Keratinocyte (primary cell): ENCODE measurements around the gene INPP5K. TPM values are rescaled to one million over a fixed set of nuclear protein-coding genes. Genes with fewer than 3 reads are reported as not detected.

Source experiments
- DNase-seq: peaks from one replicate; pipeline ENCODE4 v3.0.0-alpha.2; 2011; ENCODE audit warnings: low read depth, missing footprints, low spot score
- FAIRE-seq: peaks from 2 replicates; lab custom pipeline; 2011; peaks lifted over from hg19 to GRCh38; lab: Jason Lieb, UNC
- H2AFZ ChIP-seq: 2 replicates; pipeline ENCODE4 v1.6.0; 2012; ENCODE audit warnings: low read length, control low read depth, inconsistent platforms; ENCODE audit not compliant: control insufficient read depth
- H3K27ac ChIP-seq: 2 replicates; pipeline ENCODE4 v1.5.1; 2011; ENCODE audit warnings: low read length; ENCODE audit not compliant: control insufficient read depth, insufficient read depth
- H3K27me3 ChIP-seq: 3 replicates; pipeline ENCODE4 v1.6.0; 2011; ENCODE audit warnings: low read length; ENCODE audit not compliant: control insufficient read depth, insufficient read depth; ENCODE audit errors: extremely low read depth
- H3K36me3 ChIP-seq, 2 experiments: 2 replicates in 1 of 2; 3 replicates in 1 of 2; pipeline ENCODE4 v1.5.1; 2011; ENCODE audit warnings: low read length in 2 of 2, mild to moderate bottlenecking in 1 of 2; ENCODE audit not compliant: control insufficient read depth in 2 of 2, insufficient read depth in 2 of 2; ENCODE audit errors: extremely low read depth in 1 of 2
- H3K4me1 ChIP-seq: 3 replicates; pipeline ENCODE4 v1.5.1; 2011; ENCODE audit warnings: low read length; ENCODE audit not compliant: control insufficient read depth, insufficient read depth; ENCODE audit errors: extremely low read depth
- H3K4me2 ChIP-seq: 3 replicates; pipeline ENCODE4 v1.6.0; 2011; ENCODE audit warnings: low read depth, low read length; ENCODE audit not compliant: control insufficient read depth, insufficient read depth; ENCODE audit errors: extremely low read depth
- H3K4me3 ChIP-seq, 3 experiments: fragments of 200-600 bp in 1 of 3; sonication (generic) in 1 of 3; 2 replicates in 2 of 3; 3 replicates in 1 of 3; pipeline ENCODE4 v1.5.1; 2011 to 2016; ENCODE audit warnings: low read length in 3 of 3, mild to moderate bottlenecking in 3 of 3, control low read depth in 2 of 3, inconsistent platforms in 1 of 3, low read depth in 1 of 3, mixed read lengths in 1 of 3, mixed run types in 1 of 3, moderate library complexity in 1 of 3; ENCODE audit not compliant: control insufficient read depth in 2 of 3, insufficient read depth in 2 of 3; ENCODE audit errors: extremely low read depth in 1 of 3
- H3K79me2 ChIP-seq: 2 replicates; pipeline ENCODE4 v1.6.0; 2012; ENCODE audit warnings: low read length; ENCODE audit not compliant: control insufficient read depth, insufficient read depth
- H3K9ac ChIP-seq: 3 replicates; pipeline ENCODE4 v1.6.0; 2011; ENCODE audit warnings: low read length; ENCODE audit not compliant: control insufficient read depth, insufficient read depth; ENCODE audit errors: extremely low read depth
- H3K9me1 ChIP-seq: 3 replicates; pipeline ENCODE4 v1.6.0; 2011; ENCODE audit warnings: low read length; ENCODE audit not compliant: control insufficient read depth, insufficient read depth; ENCODE audit errors: extremely low read depth
- H3K9me3 ChIP-seq: 2 replicates; pipeline ENCODE4 v1.5.1; 2012; ENCODE audit warnings: low read depth, low read length; ENCODE audit not compliant: control insufficient read depth
- H4K20me1 ChIP-seq: 3 replicates; pipeline ENCODE4 v1.6.0; 2011; ENCODE audit warnings: low read length; ENCODE audit not compliant: control insufficient read depth, insufficient read depth; ENCODE audit errors: extremely low read depth
- EZH2 ChIP-seq: IDR thresholded peaks from one replicate; pipeline ENCODE4 v1.6.1; 2012; ENCODE audit warnings: inconsistent platforms, mild to moderate bottlenecking, low read length, moderate library complexity
- dilution Hi-C: fragments of 300-500 bp; cut with MboI; formaldehyde crosslinking; loops from one replicate; pipeline ENCODE4 v1.7.0; 2020; ENCODE audit warnings: low sequenced_read_pairs; ENCODE audit not compliant: extremely low pct_ligation_motif_present
- polyA plus RNA-seq, 5 experiments: library from polyadenylated mRNA; depleted of rRNA in 3 of 5; stranded (reverse) in 3 of 5; stranded (forward) in 1 of 5; unstranded in 1 of 5; fragments of >200 nt; gene quantifications; 1 replicate in 1 of 5; 2 replicates in 3 of 5; 3 replicates in 1 of 5; pipeline versions ENCODE4 v1.2.1 to v1.2.3, GENCODE V29; 2011 to 2012; ENCODE audit warnings: missing spikeins in 2 of 5, low read depth in 1 of 5, low replicate concordance in 1 of 5
- TF ChIP-seq, protein P1 (sequence below), 3 experiments: IDR thresholded peaks in 1 of 3; conservative IDR thresholded peaks in 1 of 3; optimal IDR thresholded peaks in 1 of 3; 2 replicates in 2 of 3; 3 replicates in 1 of 3; pipeline versions ENCODE3 to v1.5.1; 2011; ENCODE audit warnings: low read length in 3 of 3, mild to moderate bottlenecking in 3 of 3, moderate library complexity in 2 of 3, control low read depth in 1 of 3, inconsistent platforms in 1 of 3; ENCODE audit not compliant: insufficient read depth in 2 of 3; ENCODE audit errors: extremely low read depth in 1 of 3

INPP5K gene
- polyA plus RNA-seq, 1 donor (not counting 4 experiments of a cell fraction or from before 2014, with no cell fraction given) = 23.0 TPM

DNA sequence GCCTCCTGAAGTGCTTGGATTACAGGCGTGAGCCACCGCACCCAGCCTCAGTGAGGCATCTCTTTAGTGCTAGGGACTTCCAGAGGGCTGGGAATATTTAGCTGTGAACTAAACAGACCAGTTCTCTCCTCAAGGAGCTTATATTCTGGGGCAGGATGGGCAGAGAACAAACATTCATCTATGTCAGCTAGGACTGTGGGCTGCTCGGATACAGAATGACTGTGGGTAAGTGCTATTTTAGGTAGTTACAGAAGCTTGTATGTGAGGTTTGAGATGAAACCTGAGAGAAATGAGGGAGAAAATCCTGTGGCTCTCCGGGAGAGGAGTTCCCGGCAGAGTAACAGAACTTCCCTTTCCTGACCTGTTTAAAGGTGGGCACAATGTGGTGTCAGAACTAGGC is 6.2 kb upstream of the INPP5K start:
- Histone ChIP-seq H2AFZ (no peak overlapping the region), H3K27ac (no peak overlapping the region), H3K4me1 (peaks cover 4% of the 10 kb centered on the region), H3K9me3 (no peaks in the 10 kb centered on the region), H3K27me3 (no peaks in the 10 kb centered on the region), H4K20me1 (peaks cover 2% of the 10 kb centered on the region), H3K4me2 (no peak overlapping the region), H3K9ac (no peak overlapping the region), H3K36me3 (peaks cover 19 to 21% of the 10 kb centered on the region in 2 experiments), H3K4me3 (no peak overlapping the region), H3K79me2 (peaks cover 8% of the 10 kb centered on the region), H3K9me1 (no peaks in the 10 kb centered on the region)
- FAIRE-seq = no peak
- no peak for DNase-seq
- dilution Hi-C loops = no loop called here
- no peak for TF ChIP-seq EZH2
- TF ChIP-seq, protein P1, sequence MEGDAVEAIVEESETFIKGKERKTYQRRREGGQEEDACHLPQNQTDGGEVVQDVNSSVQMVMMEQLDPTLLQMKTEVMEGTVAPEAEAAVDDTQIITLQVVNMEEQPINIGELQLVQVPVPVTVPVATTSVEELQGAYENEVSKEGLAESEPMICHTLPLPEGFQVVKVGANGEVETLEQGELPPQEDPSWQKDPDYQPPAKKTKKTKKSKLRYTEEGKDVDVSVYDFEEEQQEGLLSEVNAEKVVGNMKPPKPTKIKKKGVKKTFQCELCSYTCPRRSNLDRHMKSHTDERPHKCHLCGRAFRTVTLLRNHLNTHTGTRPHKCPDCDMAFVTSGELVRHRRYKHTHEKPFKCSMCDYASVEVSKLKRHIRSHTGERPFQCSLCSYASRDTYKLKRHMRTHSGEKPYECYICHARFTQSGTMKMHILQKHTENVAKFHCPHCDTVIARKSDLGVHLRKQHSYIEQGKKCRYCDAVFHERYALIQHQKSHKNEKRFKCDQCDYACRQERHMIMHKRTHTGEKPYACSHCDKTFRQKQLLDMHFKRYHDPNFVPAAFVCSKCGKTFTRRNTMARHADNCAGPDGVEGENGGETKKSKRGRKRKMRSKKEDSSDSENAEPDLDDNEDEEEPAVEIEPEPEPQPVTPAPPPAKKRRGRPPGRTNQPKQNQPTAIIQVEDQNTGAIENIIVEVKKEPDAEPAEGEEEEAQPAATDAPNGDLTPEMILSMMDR (optimal IDR thresholded peaks at IDR 0.05 in 1 of 3, IDR thresholded peaks at IDR 0.05 in 1 of 3, conservative IDR thresholded peaks at IDR 0.05 in 1 of 3; ENCODE audit: extremely low read depth in 1 of 3, insufficient read depth in 2 of 3, low read length in 3 of 3) = no peak

DNA sequence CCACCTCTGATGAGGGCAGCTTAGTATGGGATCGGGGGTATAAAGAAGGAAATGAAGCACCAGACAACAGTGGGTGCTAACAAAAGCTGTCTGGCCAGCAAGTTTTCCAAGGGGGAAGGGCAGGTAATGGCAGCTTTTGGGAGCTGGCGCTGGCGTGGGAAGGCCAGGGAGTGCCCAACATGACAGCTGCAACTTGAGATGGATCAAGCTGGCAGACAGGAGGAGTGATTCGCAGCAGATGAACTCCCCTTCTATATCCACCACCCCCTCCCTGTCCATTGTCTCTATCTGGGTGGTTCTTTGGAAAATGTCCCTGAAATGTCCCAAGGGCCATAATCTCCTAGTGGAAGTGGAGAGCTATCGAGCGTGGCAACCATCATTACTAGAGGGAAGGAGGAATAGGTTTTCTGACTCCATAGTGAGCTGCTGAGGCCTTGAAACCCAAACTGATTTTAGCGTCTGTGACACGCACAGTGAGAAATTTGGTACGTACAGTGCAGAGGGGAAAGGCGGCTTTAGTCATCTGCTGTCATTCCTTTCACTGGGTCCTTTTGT is 4.8 kb upstream of the INPP5K start:
- H3K4me3 ChIP-seq = no peak overlapping the region
- no peak for DNase-seq
- dilution Hi-C loops = no loop called here
- H3K9me3 ChIP-seq = no peaks in the 10 kb centered on the region
- no peaks in the 10 kb centered on the region for H3K27me3 ChIP-seq
- no peak overlapping the region for H2AFZ ChIP-seq
- no peaks in the 10 kb centered on the region for H3K9me1 ChIP-seq
- no peak overlapping the region for H3K27ac ChIP-seq
- peaks cover 16 to 19% of the 10 kb centered on the region in 2 experiments for H3K36me3 ChIP-seq
- H3K79me2 ChIP-seq = peaks cover 13% of the 10 kb centered on the region
- H3K4me2 ChIP-seq = no peak overlapping the region
- H3K9ac ChIP-seq = no peak overlapping the region
- FAIRE-seq = no peak
- H3K4me1 ChIP-seq = peaks cover 6% of the 10 kb centered on the region
- no peak for TF ChIP-seq EZH2
- TF ChIP-seq, protein P1 (optimal IDR thresholded peaks at IDR 0.05 in 1 of 3, IDR thresholded peaks at IDR 0.05 in 1 of 3, conservative IDR thresholded peaks at IDR 0.05 in 1 of 3; ENCODE audit: extremely low read depth in 1 of 3, insufficient read depth in 2 of 3, low read length in 3 of 3) = no peak
- H4K20me1 ChIP-seq = peaks cover 2% of the 10 kb centered on the region
